PC-3 (cell line): Measurements from ENCODE around the gene ABHD3. TPM values are rescaled to one million over a fixed set of nuclear protein-coding genes. Genes with fewer than 3 reads are reported as not detected.
A peak's percentile ranks its signal among the peaks of the same experiment; 100 is the strongest.
"Not testable (repeated sequence)": the region's sequence is repeated elsewhere in the genome, so short reads cannot be mapped to it uniquely, and the experiment has no call there.

ENCODE experiments used
- ATAC-seq: fragments of 200-7000 bp; cut with Tn5 transposase; 2 replicates; pipeline ENCODE4 v1.9.1; 2020; ENCODE audit warnings: mild to moderate bottlenecking, moderate library complexity
- BruUV-seq: library from RNA; stranded (reverse); fragments of 400-500 nt; replicated peaks from 2 replicates; lab custom pipeline; 2021; lab: Mats Ljungman, UMichigan
- CTCF ChIA-PET: fragments of 300-600 bp; sonication (Branson Sonifier 250); formaldehyde crosslinking; loops from one replicate; lab custom pipeline; 2022; ENCODE audit warnings: antibody characterized with exemption; lab: Charles Lee
- POLR2A ChIA-PET: fragments of 300-600 bp; sonication (Branson Sonifier 250); formaldehyde crosslinking; loops from one replicate; lab custom pipeline; 2022; ENCODE audit warnings: antibody characterized with exemption; ENCODE audit not compliant: unreplicated experiment; lab: Charles Lee
- DNase-seq: peaks from one replicate; pipeline ENCODE4 v3.0.0-alpha.2; 2015
- H2AFZ ChIP-seq: fragments of 300-600 bp; sonication (generic); 2 replicates; pipeline ENCODE4 v1.6.0; 2016; ENCODE audit warnings: antibody characterized with exemption, low read length
- H3F3A ChIP-seq: fragments of 300-600 bp; sonication (generic); one replicate; pipeline ENCODE4 v1.6.0; 2017; ENCODE audit warnings: antibody characterized with exemption, low read length, control low read depth, mild to moderate bottlenecking; ENCODE audit not compliant: unreplicated experiment
- H3K27ac ChIP-seq: fragments of 300-600 bp; sonication (generic); 2 replicates; pipeline ENCODE4 v1.5.1; 2016; ENCODE audit warnings: mild to moderate bottlenecking, low read length
- H3K27me3 ChIP-seq: fragments of 300-600 bp; sonication (generic); 2 replicates; pipeline ENCODE4 v1.6.1; 2016; ENCODE audit warnings: low read length, mixed read lengths
- H3K36me3 ChIP-seq: fragments of 300-600 bp; sonication (generic); 2 replicates; pipeline ENCODE4 v1.6.1; 2016; ENCODE audit warnings: low read depth, mixed run types, low read length, mixed read lengths
- H3K4me1 ChIP-seq: fragments of 300-600 bp; sonication (generic); 2 replicates; pipeline ENCODE4 v1.5.1; 2016; ENCODE audit warnings: low read length; ENCODE audit not compliant: insufficient read depth
- H3K4me2 ChIP-seq: fragments of 300-600 bp; sonication (generic); 2 replicates; pipeline ENCODE4 v1.6.0; 2016; ENCODE audit warnings: low read length
- H3K4me3 ChIP-seq: fragments of 300-600 bp; sonication (generic); 2 replicates; pipeline ENCODE4 v1.5.1; 2016; ENCODE audit warnings: mild to moderate bottlenecking, low read length, mixed read lengths
- H3K79me2 ChIP-seq: fragments of 300-600 bp; sonication (generic); 2 replicates; pipeline ENCODE4 v1.6.1; 2017; ENCODE audit warnings: low read length, mixed read lengths
- H3K9ac ChIP-seq: fragments of 300-600 bp; sonication (generic); 2 replicates; pipeline ENCODE4 v1.6.0; 2016; ENCODE audit warnings: mild to moderate bottlenecking, low read length
- H3K9me2 ChIP-seq: fragments of 300-600 bp; sonication (generic); replicated peaks from 2 replicates; pipeline ENCODE4 v1.6.1; 2016; ENCODE audit warnings: mixed run types, low read length, mixed read lengths
- H3K9me3 ChIP-seq: fragments of 300-600 bp; sonication (generic); 2 replicates; pipeline ENCODE4 v1.6.1; 2016; ENCODE audit warnings: low read length, mixed read lengths
- H4K20me1 ChIP-seq: fragments of 300-600 bp; sonication (generic); 2 replicates; pipeline ENCODE4 v1.6.1; 2016; ENCODE audit warnings: low read length, mixed read lengths
- CTCF ChIP-seq: fragments of 300-600 bp; sonication (generic); conservative IDR thresholded peaks from 2 replicates; pipeline ENCODE4 v1.5.1; 2017; ENCODE audit warnings: antibody characterized with exemption, low read depth, mild to moderate bottlenecking, low read length
- EZH2 ChIP-seq: fragments of 300-600 bp; sonication (generic); IDR thresholded peaks from one replicate; pipeline ENCODE4 v1.6.1; 2017; ENCODE audit warnings: antibody characterized with exemption, mild to moderate bottlenecking, low read length; ENCODE audit not compliant: unreplicated experiment
- EZH2phosphoT487 ChIP-seq: fragments of 300-600 bp; sonication (generic); IDR thresholded peaks from 2 replicates; pipeline ENCODE4 v1.6.1; 2018; ENCODE audit warnings: mild to moderate bottlenecking, antibody characterized with exemption, low read length, borderline replicate concordance
- intact Hi-C: fragments of 100-400 bp; cut with micrococcal nuclease; formaldehyde crosslinking; loops from 2 replicates; pipeline ENCODE4 v1.9.0; 2023
- total RNA-seq: library from RNA; depleted of rRNA; stranded (reverse); fragments of >200 nt; gene quantifications from 2 replicates; pipeline ENCODE4 v1.2.3, GENCODE V29; 2014

The ABHD3 gene
- total RNA-seq, 1 experiment from 2014 or later = 21.4 TPM

- Histone ChIP-seq H3K9me2 (no peaks in the 10 kb centered on the region), H3F3A (no peaks in the 10 kb centered on the region), H3K27me3 (no peaks in the 10 kb centered on the region), H3K79me2 (peaks cover 35% of the 10 kb centered on the region), H3K9me3 (no peaks in the 10 kb centered on the region), H2AFZ (peak overlapping the region; percentile 72), H3K36me3 (no peaks in the 10 kb centered on the region), H3K4me1 (peaks cover 27% of the 10 kb centered on the region), H3K4me2 (peak overlapping the region; percentile 75), H3K4me3 (peak overlapping the region; percentile 88), H3K9ac (no peak overlapping the region), H4K20me1 (peaks cover 17% of the 10 kb centered on the region; the same call in 1 of the 2 replicates), H3K27ac (no peak overlapping the region)
- POLR2A ChIA-PET = interaction anchor here (0.6 to 1.4 kb wide), 12 partner anchors 20 to 349 kb away, joined by 3 to 14 read pairs (median 6); partner anchors contain the start of genes ABHD3 and ESCO1
- TF ChIP-seq EZH2phosphoT487 = no peak
- TF ChIP-seq CTCF = no peak
- no peak for TF ChIP-seq EZH2
- no peak for DNase-seq
- peak; percentile 31 for ATAC-seq
- intact Hi-C loops = loop anchor here (2.0 kb wide), 2 partner anchors 35 to 101 kb away; partner anchors contain the start of gene ABHD3
- TSS peak; percentile 76 for BruUV-seq
- CTCF ChIA-PET = interaction anchor here (1.0 to 1.7 kb wide), 4 partner anchors 35 to 139 kb away, joined by 3 to 9 read pairs (median 6); partner anchors contain the start of genes ABHD3 and ESCO1
These were observed 35.3 kb upstream of the ABHD3 start for GRCh38 chr18:21739604-21740537.

GRCh38 chr18:21736926-21737325 is 32.4 kb upstream of the ABHD3 start:
- DNase-seq, H3K27ac ChIP-seq, intact Hi-C loops, CTCF ChIA-PET, H3K4me3 ChIP-seq, BruUV-seq, ATAC-seq, H3K79me2 ChIP-seq, H2AFZ ChIP-seq, H3F3A ChIP-seq, H3K9me2 ChIP-seq, H3K9me3 ChIP-seq, POLR2A ChIA-PET, H3K4me2 ChIP-seq, H3K4me1 ChIP-seq, H3K36me3 ChIP-seq, H3K9ac ChIP-seq, H4K20me1 ChIP-seq, H3K27me3 ChIP-seq: not testable (repeated sequence)

GRCh38 chr18:21735452-21736015 is 31.0 kb upstream of the ABHD3 start:
- TF ChIP-seq EZH2phosphoT487 (no peak), EZH2 (no peak), CTCF (no peak)
- no peak overlapping the region for H3K4me3 ChIP-seq
- no peaks in the 10 kb centered on the region for H3K36me3 ChIP-seq
- H3K4me1 ChIP-seq = peaks cover 8% of the 10 kb centered on the region; the same call in 1 of the 2 replicates
- ATAC-seq (peak; percentile 16), DNase-seq (peak; percentile 44)
- no TSS peak for BruUV-seq
- H3K27me3 ChIP-seq = no peaks in the 10 kb centered on the region
- H3K9me2 ChIP-seq = no peaks in the 10 kb centered on the region
- ChIA-PET CTCF (no interaction called here), POLR2A (no interaction called here)
- no peaks in the 10 kb centered on the region for H3F3A ChIP-seq
- no peaks in the 10 kb centered on the region for H3K9me3 ChIP-seq
- H3K9ac ChIP-seq = no peak overlapping the region
- no peaks in the 10 kb centered on the region for H4K20me1 ChIP-seq
- H3K79me2 ChIP-seq = no peaks in the 10 kb centered on the region
- H2AFZ ChIP-seq = no peak overlapping the region
- intact Hi-C loops = no loop called here
- no peak overlapping the region for H3K27ac ChIP-seq
- H3K4me2 ChIP-seq = no peak overlapping the region
